Stimulated activated CD4-positive, alpha-beta T cell treated with anti-CD3 and anti-CD28 coated beads, Interleukin-12 subunit alpha, Interleukin-12 subunit beta, amount 100 ng/mL, for 48 hours (primary cell): ENCODE results near the gene CFAP61.
"Not testable (repeated sequence)": the region's sequence is repeated elsewhere in the genome, so short reads cannot be mapped to it uniquely, and the experiment has no call there.

Source experiments
- DNase-seq, 3 donors: peaks; one replicate each; pipeline ENCODE4 v3.0.0-alpha.2; 2020; ENCODE audit warnings: low read depth in 2 of 3, low spot score in 1 of 3

The CFAP61 gene

GRCh38 chr20:20206788-20207187 lies 154.5 kb downstream of the CFAP61 start:
- DNase-seq: no peak

GRCh38 chr20:20207291-20207690 lies 155.0 kb downstream of the CFAP61 start:
- no peak for DNase-seq

DNA sequence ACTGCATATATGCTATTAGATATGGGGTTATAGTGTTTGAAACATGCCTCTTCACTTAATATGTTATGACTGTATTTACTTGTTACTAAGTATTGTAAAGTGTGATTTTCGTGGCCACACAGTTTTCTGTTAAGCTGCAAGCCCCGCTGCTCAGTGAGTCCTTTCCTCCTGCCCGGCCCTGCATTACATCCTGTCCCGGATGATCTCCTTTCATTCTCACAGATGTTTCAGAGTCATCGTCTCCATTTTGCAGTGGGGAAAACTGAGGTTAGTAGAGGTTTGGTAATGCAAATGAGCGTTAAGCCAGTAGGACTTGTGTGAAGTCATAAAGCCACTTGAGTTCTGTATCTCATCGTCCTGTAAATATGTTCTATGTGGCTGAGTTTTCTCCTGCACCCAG lies 155.5 kb downstream of the CFAP61 start:
- DNase-seq: no peak

DNA sequence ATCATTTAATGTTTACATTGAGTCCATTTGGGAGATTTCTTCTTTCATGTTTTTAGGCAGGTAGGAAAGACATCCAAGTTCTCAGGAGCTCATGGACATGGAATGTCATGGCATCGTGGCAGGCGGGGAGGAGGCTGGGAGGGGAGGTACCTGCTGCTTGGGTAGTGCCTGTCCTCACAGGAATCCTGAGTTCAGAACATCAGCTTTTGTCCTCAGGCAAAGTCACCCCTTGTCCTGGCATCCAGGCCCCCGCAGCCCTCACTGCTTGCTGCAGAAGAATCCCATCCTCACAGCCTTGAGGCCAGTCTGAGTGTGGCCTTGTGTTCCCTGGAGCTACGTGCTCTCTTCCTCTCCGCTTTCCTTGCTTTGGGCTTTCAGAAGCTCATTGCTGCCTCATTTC lies 157.4 kb downstream of the CFAP61 start:
- DNase-seq: no peak

- DNase-seq: no peak
Measured at GRCh38 chr20:20210327-20210726, 158.0 kb downstream of the CFAP61 start.

GRCh38 chr20:20210943-20211273 lies 158.6 kb downstream of the CFAP61 start:
- DNase-seq: no peak

- DNase-seq: no peak
Measured at GRCh38 chr20:20211274-20211987, 159.1 kb downstream of the CFAP61 start.

GRCh38 chr20:20211988-20212518 lies 159.7 kb downstream of the CFAP61 start:
- DNase-seq: no peak

DNA sequence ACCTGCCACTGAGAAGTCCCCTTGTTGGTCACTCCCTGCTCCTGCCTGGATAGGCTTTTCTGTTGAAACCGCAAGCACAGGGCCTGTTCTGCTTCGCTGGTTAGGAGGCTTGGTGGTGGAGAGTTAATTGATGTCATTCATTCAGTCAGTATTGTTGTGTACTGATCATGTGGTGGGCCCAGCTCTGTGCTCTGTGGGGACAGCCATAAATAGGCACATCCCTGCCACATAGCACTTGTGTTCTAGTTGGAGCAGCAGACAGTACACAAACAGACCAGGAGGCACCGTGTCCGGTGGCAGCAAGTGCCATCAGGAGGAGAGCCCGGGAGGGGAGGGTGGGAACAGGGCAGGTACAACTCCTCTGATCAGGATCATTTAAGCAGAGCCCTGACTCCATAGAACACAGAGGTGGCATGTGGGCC lies 160.4 kb downstream of the CFAP61 start:
- DNase-seq: no peak

GRCh38 chr20:20213526-20214121 lies 161.3 kb downstream of the CFAP61 start:
- no peak for DNase-seq

DNA sequence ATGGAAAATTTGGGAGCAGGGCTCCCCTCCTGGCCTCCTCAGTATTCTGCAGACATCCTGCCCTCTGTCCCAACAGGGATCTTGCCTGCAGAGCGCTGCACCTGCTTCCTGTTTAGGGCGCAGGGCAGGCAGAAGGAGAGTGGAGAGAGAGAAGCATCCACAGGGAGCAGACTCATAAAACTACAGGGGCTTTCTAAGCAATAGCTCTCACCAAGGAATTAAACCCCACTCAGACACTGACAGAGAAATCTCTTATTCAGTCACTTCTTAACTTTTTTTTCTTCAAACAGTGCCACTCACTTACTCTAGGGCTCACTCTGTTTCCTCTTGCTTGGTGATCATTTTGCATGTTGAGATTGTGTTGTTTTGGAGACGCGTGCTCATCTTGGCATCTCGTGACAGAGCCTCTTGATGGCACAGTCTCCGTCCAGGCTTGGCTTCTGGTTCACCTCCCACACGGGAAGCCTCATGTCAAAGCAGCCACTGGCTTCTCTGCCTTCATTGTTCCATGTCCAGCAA lies 162.5 kb downstream of the CFAP61 start:
- no peak for DNase-seq

- DNase-seq: no peak
Measured at GRCh38 chr20:20215976-20216727, 163.8 kb downstream of the CFAP61 start.

- DNase-seq: no peak
Measured at GRCh38 chr20:20216941-20217340, 164.6 kb downstream of the CFAP61 start.

GRCh38 chr20:20217621-20218020 lies 165.3 kb downstream of the CFAP61 start:
- DNase-seq: no peak

GRCh38 chr20:20218106-20218505 lies 165.8 kb downstream of the CFAP61 start:
- not testable (repeated sequence) for DNase-seq

DNA sequence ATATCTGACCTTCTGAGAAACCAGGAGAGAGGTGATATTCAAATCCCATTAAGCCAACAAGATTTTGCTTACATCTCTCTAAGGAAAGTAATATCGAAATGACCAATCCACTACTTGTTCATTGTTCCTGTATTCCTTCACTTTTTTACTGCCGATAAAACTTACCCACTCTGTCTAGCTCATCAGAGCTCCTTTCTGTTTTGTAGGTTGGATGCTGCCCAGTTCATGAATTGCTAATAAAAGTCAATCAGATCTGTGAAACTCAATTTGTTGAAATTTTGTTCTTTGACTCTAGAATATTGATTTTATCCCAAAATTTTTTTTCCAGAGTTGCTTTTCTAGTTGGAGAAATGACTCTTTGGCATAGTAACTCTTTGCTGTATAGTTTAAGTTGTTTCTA lies 166.7 kb downstream of the CFAP61 start:
- no peak for DNase-seq

GRCh38 chr20:20220134-20220533 lies 167.8 kb downstream of the CFAP61 start:
- DNase-seq: no peak

- DNase-seq: no peak
Measured at GRCh38 chr20:20223981-20224380, 171.6 kb downstream of the CFAP61 start.

GRCh38 chr20:20224806-20225205 lies 172.5 kb downstream of the CFAP61 start:
- no peak for DNase-seq

DNA sequence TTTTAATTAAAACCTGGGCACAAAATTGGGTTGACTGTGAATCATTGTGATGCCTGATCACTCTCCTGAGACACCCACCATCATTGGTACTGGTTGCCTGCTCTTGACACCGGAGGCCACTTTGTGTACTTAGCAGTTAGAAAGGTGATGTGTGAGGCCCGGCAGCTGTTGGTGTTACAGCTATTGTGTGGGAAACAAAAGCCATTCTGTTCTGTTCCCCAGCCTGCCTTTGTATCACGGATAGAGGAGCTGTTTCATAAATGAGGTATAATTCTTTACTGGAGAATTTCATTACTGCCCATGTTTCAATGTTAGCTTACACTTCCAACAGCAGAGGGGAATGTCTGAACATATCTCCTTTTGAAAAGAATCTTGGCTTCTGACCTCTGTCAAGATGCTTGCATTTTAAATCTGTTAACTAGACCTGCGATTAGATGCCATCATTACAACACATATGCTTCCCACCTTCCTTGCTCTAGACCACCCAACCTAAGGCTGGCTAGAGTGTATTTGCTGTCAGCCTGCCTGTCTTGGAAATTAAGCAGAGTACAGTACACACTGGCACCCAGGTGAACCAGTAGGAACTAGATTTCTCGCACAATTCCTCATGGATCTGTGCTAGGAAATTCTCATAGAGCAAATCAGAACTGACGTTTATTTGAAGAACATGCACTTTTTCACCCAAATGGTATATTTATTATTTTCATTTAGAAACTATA lies 173.2 kb downstream of the CFAP61 start:
- DNase-seq: no peak

DNA sequence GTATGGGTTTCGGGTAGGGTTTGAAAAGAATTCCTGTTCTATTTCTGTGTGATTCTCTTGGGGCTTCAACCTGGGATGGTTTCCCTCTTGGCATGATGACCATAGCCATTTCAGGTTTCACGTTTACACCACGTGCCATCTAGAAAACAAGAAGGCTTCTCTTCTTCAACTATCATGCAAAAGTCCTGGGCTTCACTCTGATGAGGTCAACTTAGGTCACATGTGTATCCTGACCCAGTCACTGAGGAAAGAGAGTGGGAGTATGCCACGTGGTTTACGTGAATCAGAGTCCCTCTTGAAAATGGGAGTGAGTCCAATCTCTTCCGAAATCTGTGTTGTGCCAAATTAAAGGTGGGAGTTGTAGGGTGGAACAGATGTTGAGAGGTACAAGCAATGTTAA lies 174.2 kb downstream of the CFAP61 start:
- DNase-seq: no peak
